GM12878 (cell line): ENCODE results near the gene DPYSL4. TPM values are rescaled to one million over a fixed set of nuclear protein-coding genes. Genes with fewer than 3 reads are reported as not detected.

Source experiments
- ATAC-seq: fragments of 200-7000 bp; cut with Tn5 transposase; 3 replicates; pipeline ENCODE4 v1.9.1; 2020; ENCODE audit warnings: mild to moderate bottlenecking, moderate library complexity
- BruUV-seq: library from RNA; stranded (reverse); fragments of 400-500 nt; replicated peaks from 2 replicates; lab custom pipeline; 2021; lab: Mats Ljungman, UMichigan
- CTCF ChIA-PET: fragments of 300-600 bp; sonication (Branson Sonifier 250); formaldehyde crosslinking; extraction: SDS; loops from one replicate; lab custom pipeline; 2021; ENCODE audit warnings: inconsistent platforms; lab: Yijun Ruan, JAX
- POLR2A ChIA-PET: fragments of 350-600 bp; formaldehyde crosslinking; extraction: SDS; loops from one replicate; lab custom pipeline; 2021; ENCODE audit warnings: inconsistent platforms; lab: Charles Lee
- RAD21 ChIA-PET: fragments of 300-600 bp; sonication (Branson Sonifier 250); formaldehyde crosslinking; loops from one replicate; lab custom pipeline; 2023; ENCODE audit warnings: antibody characterized with exemption; ENCODE audit not compliant: unreplicated experiment; lab: Charles Lee
- SMC1A ChIA-PET: fragments of 300-600 bp; sonication (Branson Sonifier 250); formaldehyde crosslinking; loops from one replicate; lab custom pipeline; 2023; ENCODE audit not compliant: unreplicated experiment, uncharacterized antibody; lab: Charles Lee
- DNase-seq: peaks from one replicate; pipeline ENCODE4 v3.0.0-alpha.2; 2011; ENCODE audit warnings: low read depth, low spot score
- FAIRE-seq: peaks from 3 replicates; lab custom pipeline; 2011; peaks lifted over from hg19 to GRCh38; lab: Jason Lieb, UNC
- H2AFZ ChIP-seq: 2 replicates; pipeline ENCODE4 v1.6.0; 2011; ENCODE audit warnings: low read depth, low read length, control low read depth; ENCODE audit not compliant: control insufficient read depth
- H3K27ac ChIP-seq: 2 replicates; pipeline ENCODE4 v1.5.1; 2011; ENCODE audit warnings: control low read depth; ENCODE audit not compliant: control insufficient read depth, insufficient read depth
- H3K27me3 ChIP-seq, 2 experiments: replicated peaks in 1 of 2; 2 replicates each; pipeline versions ENCODE4 v1.6.0 to v1.6.1; 2011; ENCODE audit warnings: low read length in 1 of 2; ENCODE audit not compliant: control insufficient read depth in 2 of 2, insufficient read depth in 2 of 2
- H3K36me3 ChIP-seq, 2 experiments: 2 replicates each; pipeline ENCODE4 v1.5.1; 2011; ENCODE audit warnings: low read length in 1 of 2; ENCODE audit not compliant: control insufficient read depth in 2 of 2, insufficient read depth in 2 of 2
- H3K4me1 ChIP-seq: 2 replicates; pipeline ENCODE4 v1.6.1; 2011; ENCODE audit warnings: mild to moderate bottlenecking, low read length, moderate library complexity, mixed read lengths; ENCODE audit not compliant: control insufficient read depth, insufficient read depth
- H3K4me2 ChIP-seq: 2 replicates; pipeline ENCODE4 v1.6.0; 2011; ENCODE audit warnings: control low read depth; ENCODE audit not compliant: control insufficient read depth, insufficient read depth
- H3K4me3 ChIP-seq: fragments of 200-600 bp; sonication (generic); 2 replicates; pipeline ENCODE4 v1.5.1; 2016
- H3K79me2 ChIP-seq: 2 replicates; pipeline ENCODE4 v1.6.0; 2011; ENCODE audit warnings: low read length; ENCODE audit not compliant: control insufficient read depth, insufficient read depth
- H3K9ac ChIP-seq: 2 replicates; pipeline ENCODE4 v1.8.0; 2011; ENCODE audit warnings: low read length, control low read depth, mixed read lengths; ENCODE audit not compliant: control insufficient read depth, insufficient read depth
- H3K9me3 ChIP-seq: replicated peaks from 3 replicates; pipeline ENCODE4 v1.5.1; 2011; ENCODE audit warnings: mild to moderate bottlenecking, low read length; ENCODE audit not compliant: control insufficient read depth, insufficient read depth
- H4K20me1 ChIP-seq: 2 replicates; pipeline ENCODE4 v1.6.0; 2011; ENCODE audit not compliant: control insufficient read depth, insufficient read depth
- BMI1 ChIP-seq: fragments of 450-650 bp; IDR thresholded peaks from 2 replicates; pipeline ENCODE4 v1.6.1; 2016; ENCODE audit warnings: mild to moderate bottlenecking, moderate library complexity, borderline replicate concordance
- CBFB ChIP-seq: IDR thresholded peaks from 2 replicates; pipeline ENCODE4 v1.6.1; 2016; ENCODE audit warnings: antibody characterized with exemption, low read depth
- CHD4 ChIP-seq: fragments of 200-600 bp; sonication (generic); IDR thresholded peaks from 2 replicates; pipeline ENCODE4 v1.6.1; 2016; ENCODE audit warnings: mild to moderate bottlenecking
- GATAD2B ChIP-seq: fragments of 450-650 bp; conservative IDR thresholded peaks from 2 replicates; pipeline ENCODE4 v1.6.1; 2017; ENCODE audit warnings: low read depth, mild to moderate bottlenecking, moderate library complexity
- HDGF ChIP-seq: fragments of 450-650 bp; IDR thresholded peaks from 2 replicates; pipeline ENCODE4 v1.6.1; 2016; ENCODE audit warnings: antibody characterized with exemption
- IRF4 ChIP-seq: IDR thresholded peaks from 2 replicates; pipeline ENCODE4 v1.6.1; 2011; ENCODE audit warnings: low read depth, low read length
- KAT2A ChIP-seq: conservative IDR thresholded peaks from 2 replicates; pipeline ENCODE4 v1.6.1; 2011; ENCODE audit warnings: low read depth, low read length; ENCODE audit not compliant: control insufficient read depth
- MEF2B ChIP-seq: fragments of 450-650 bp; IDR thresholded peaks from 2 replicates; pipeline ENCODE4 v1.6.1; 2018; ENCODE audit warnings: mild to moderate bottlenecking, moderate library complexity; ENCODE audit not compliant: partially characterized antibody, poor library complexity, severe bottlenecking
- MLLT1 ChIP-seq: fragments of 450-650 bp; IDR thresholded peaks from 2 replicates; pipeline ENCODE4 v1.6.1; 2016; ENCODE audit warnings: mild to moderate bottlenecking
- NFXL1 ChIP-seq: fragments of 450-650 bp; IDR thresholded peaks from 2 replicates; pipeline ENCODE4 v1.6.1; 2017; ENCODE audit warnings: antibody characterized with exemption, mild to moderate bottlenecking, borderline replicate concordance
- PBX3 ChIP-seq: IDR thresholded peaks from 2 replicates; pipeline ENCODE4 v1.6.1; 2011; ENCODE audit warnings: mild to moderate bottlenecking, low read depth, low read length, moderate library complexity; ENCODE audit not compliant: insufficient replicate concordance
- POLR2A ChIP-seq: IDR thresholded peaks from 2 replicates; pipeline ENCODE4 v1.6.1; 2011; ENCODE audit warnings: low read depth, mild to moderate bottlenecking, low read length
- POLR2AphosphoS2 ChIP-seq: IDR thresholded peaks from 2 replicates; pipeline ENCODE4 v1.6.1; 2011; ENCODE audit warnings: low read depth, mild to moderate bottlenecking, low read length, improper control_type of control experiment, moderate library complexity
- POLR2AphosphoS5 ChIP-seq: IDR thresholded peaks from 2 replicates; pipeline ENCODE4 v1.6.1; 2011; ENCODE audit warnings: mild to moderate bottlenecking, low read length, inconsistent platforms
- RCOR1 ChIP-seq: conservative IDR thresholded peaks from 2 replicates; pipeline ENCODE4 v1.6.1; 2012; ENCODE audit warnings: low read depth, low read length, improper control_type of control experiment
- SIN3A ChIP-seq: IDR thresholded peaks from 2 replicates; pipeline ENCODE4 v1.6.1; 2012; ENCODE audit warnings: low read depth, low read length, improper control_type of control experiment
- SRF ChIP-seq, 2 experiments: IDR thresholded peaks; 2 replicates each; pipeline ENCODE4 v1.6.1; 2011; ENCODE audit warnings: low read depth in 2 of 2, low read length in 2 of 2, mild to moderate bottlenecking in 1 of 2, moderate library complexity in 1 of 2
- SUZ12 ChIP-seq: fragments of 200-600 bp; sonication (generic); IDR thresholded peaks from one replicate; pipeline ENCODE4 v1.6.1; 2018; ENCODE audit warnings: antibody characterized with exemption, mild to moderate bottlenecking; ENCODE audit not compliant: unreplicated experiment
- TARDBP ChIP-seq: IDR thresholded peaks from 2 replicates; pipeline ENCODE4 v1.6.1; 2016; ENCODE audit warnings: borderline replicate concordance
- TBL1XR1 ChIP-seq: IDR thresholded peaks from 2 replicates; pipeline ENCODE4 v1.6.1; 2012; ENCODE audit warnings: low read depth, low read length, improper control_type of control experiment
- YY1 ChIP-seq: IDR thresholded peaks from 2 replicates; pipeline ENCODE4 v1.6.1; 2011; ENCODE audit warnings: low read depth, mild to moderate bottlenecking, low read length
- ZZZ3 ChIP-seq: IDR thresholded peaks from 2 replicates; pipeline ENCODE4 v1.6.1; 2011; ENCODE audit warnings: low read depth; ENCODE audit not compliant: control insufficient read depth, insufficient read length
- WGBS: methylation state at CpG from one replicate; pipeline ENCODE4 v1.1.6; 2016; ENCODE audit warnings: low lambda C conversion rate; ENCODE audit not compliant: insufficient replicate concordance, insufficient coverage; ENCODE audit errors: missing lambda C conversion rate; 5-methylcytosine and 5-hydroxymethylcytosine counted together
- in situ Hi-C: fragments of 300-500 bp; cut with MboI; formaldehyde crosslinking; loops from 9 replicates; pipeline ENCODE4 v1.14.3; 2018; ENCODE audit warnings: mixed read lengths
- intact Hi-C: fragments of 100-400 bp; cut with micrococcal nuclease; formaldehyde crosslinking; loops from one replicate; pipeline ENCODE4 v1.14.2; 2022; ENCODE audit not compliant: unreplicated experiment
- polyA plus RNA-seq, 11 experiments: library from polyadenylated mRNA; depleted of rRNA in 4 of 11; unstranded in 6 of 11; stranded (reverse) in 5 of 11; fragments of >200 nt; fragmentation: Nextera tagmentation in 4 of 11; fragmentation: Illumina TruSeq in 1 of 11; extraction: Ambion mirVana in 4 of 11; extraction: Trizol in 1 of 11; gene quantifications; 1 replicate in 1 of 11; 2 replicates in 10 of 11; pipeline versions ENCODE4 v1.2.1 to v1.2.3, GENCODE V29; 2011 to 2016; ENCODE audit warnings: inconsistent platforms in 2 of 11, missing spikeins in 2 of 11, low read depth in 1 of 11
- total RNA-seq, 4 experiments: library from RNA; depleted of rRNA in 3 of 4; stranded (reverse); fragments of >200 nt in 3 of 4; fragmentation: Illumina TruSeq in 1 of 4; extraction: Trizol in 1 of 4; gene quantifications; 2 replicates each; pipeline versions ENCODE4 v1.2.1 to v1.2.3, GENCODE V29; 2013 to 2021
- TF ChIP-seq, protein P1 (sequence below): IDR thresholded peaks from 2 replicates; pipeline ENCODE4 v1.6.1; 2012; ENCODE audit warnings: low read depth, low read length, improper control_type of control experiment

Gene DPYSL4
- total and polyA plus RNA-seq, 10 of the 15 experiments (the other 5 are each of a cell fraction or from before 2014, with no cell fraction given), result 0.10 to 0.21 TPM; not detected in 8

DNA sequence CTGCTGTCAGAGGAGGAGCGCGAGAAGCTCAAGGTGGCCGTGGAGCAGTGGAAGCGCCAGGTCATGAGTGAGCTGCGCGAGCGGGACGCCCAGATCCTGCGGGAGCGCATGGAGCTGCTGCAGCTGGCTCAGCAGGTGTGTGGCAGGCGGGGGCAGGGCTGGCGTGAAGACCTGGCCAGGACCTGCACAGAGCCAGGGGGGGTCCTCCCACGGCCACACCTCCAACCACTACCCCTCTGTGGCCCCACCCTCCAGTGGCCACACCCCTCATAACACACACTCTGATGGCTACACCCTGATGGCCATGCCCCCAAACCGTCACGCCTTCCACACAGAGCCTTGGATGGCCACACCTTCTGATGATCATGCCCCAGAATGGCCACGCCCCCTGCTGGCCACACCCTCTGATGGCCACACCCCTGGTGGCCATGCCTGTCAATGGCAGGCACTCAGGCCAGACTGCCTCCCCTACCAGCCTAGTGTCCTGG, 23.4 kb upstream of the DPYSL4 start (continued):
- TF ChIP-seq, protein P1, sequence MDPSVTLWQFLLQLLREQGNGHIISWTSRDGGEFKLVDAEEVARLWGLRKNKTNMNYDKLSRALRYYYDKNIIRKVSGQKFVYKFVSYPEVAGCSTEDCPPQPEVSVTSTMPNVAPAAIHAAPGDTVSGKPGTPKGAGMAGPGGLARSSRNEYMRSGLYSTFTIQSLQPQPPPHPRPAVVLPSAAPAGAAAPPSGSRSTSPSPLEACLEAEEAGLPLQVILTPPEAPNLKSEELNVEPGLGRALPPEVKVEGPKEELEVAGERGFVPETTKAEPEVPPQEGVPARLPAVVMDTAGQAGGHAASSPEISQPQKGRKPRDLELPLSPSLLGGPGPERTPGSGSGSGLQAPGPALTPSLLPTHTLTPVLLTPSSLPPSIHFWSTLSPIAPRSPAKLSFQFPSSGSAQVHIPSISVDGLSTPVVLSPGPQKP, result no peak
- TF ChIP-seq MEF2B (no peak), IRF4 (no peak), RCOR1 (no peak), CHD4 (no peak), GATAD2B (no peak), YY1 (no peak), TBL1XR1 (no peak), HDGF (no peak), SUZ12 (no peak), NFXL1 (no peak), CBFB (no peak), SRF (IDR thresholded peaks at IDR 0.05; ENCODE audit: low read depth in 2 of 2, low read length in 2 of 2) (no peak)

DNA sequence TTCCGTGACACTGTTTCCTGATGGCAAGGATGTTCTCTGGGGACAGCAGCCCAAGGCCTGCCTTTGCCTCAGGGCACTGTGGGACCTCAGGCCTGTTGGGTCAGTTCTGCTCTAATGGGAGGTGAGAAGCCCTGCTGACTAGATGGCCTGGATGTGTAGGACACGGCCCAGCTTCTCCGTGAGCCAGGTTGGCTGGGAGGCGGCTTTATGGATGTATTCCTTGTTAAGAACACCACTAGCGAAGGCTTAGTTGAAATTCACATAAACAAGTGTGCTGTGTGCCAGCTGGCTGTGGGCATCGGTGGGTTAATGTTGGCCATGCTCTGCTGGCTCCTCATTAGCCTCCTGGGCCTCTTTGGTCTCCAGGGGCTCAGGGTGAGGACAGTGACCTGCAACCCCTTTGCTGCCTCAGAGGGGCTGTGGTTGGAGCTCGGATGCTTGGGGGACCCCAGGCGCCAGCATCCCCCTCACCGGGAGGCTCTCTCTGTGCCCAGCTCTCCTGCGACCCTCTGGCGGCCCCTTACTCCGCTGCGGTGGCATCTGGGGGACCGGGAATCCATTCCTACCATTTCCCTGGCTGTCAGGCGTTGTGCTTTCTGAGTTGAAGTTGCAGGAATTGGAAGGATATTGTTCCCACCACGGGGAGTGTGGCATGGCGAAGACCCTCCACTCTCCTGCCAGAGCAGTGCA, 22.8 kb upstream of the DPYSL4 start:
- no peak for FAIRE-seq
- ChIA-PET CTCF (no interaction called here), RAD21 (no interaction called here), POLR2A (no interaction called here), SMC1A (no interaction called here)
- intact Hi-C loops, result no loop called here
- Histone ChIP-seq H2AFZ (no peak overlapping the region), H3K9me3 (no peaks in the 10 kb centered on the region), H3K79me2 (no peaks in the 10 kb centered on the region), H3K9ac (no peak overlapping the region), H3K27ac (no peak overlapping the region), H3K4me3 (no peak overlapping the region), H3K4me2 (no peak overlapping the region), H3K4me1 (peaks cover 3% of the 10 kb centered on the region; the same call in 1 of the 2 replicates), H3K36me3 (no peaks in the 10 kb centered on the region), H4K20me1 (no peaks in the 10 kb centered on the region), H3K27me3 (no peaks in the 10 kb centered on the region)
- no TSS peak for BruUV-seq
- in situ Hi-C loops, result no loop called here
- 33% methylated on average over 17 of the region's 17 CpGs for WGBS
- ATAC-seq, result no peak
- no peak for DNase-seq
- TF ChIP-seq MLLT1 (no peak), SIN3A (no peak), POLR2AphosphoS5 (no peak), PBX3 (no peak), POLR2AphosphoS2 (no peak), POLR2A (no peak), BMI1 (no peak), TARDBP (no peak), ZZZ3 (no peak), KAT2A (no peak)
